GM12878 (cell line): ENCODE measurements around the gene CHRNA9. TPM values are rescaled to one million over a fixed set of nuclear protein-coding genes. Genes with fewer than 3 reads are reported as not detected.
A peak's percentile ranks its signal among the peaks of the same experiment; 100 is the strongest.

Experiments
- ATAC-seq: fragments of 200-7000 bp; cut with Tn5 transposase; 3 replicates; pipeline ENCODE4 v1.9.1; 2020; ENCODE audit warnings: mild to moderate bottlenecking, moderate library complexity
- BruUV-seq: library from RNA; stranded (reverse); fragments of 400-500 nt; replicated peaks from 2 replicates; lab custom pipeline; 2021; lab: Mats Ljungman, UMichigan
- CTCF ChIA-PET: fragments of 300-600 bp; sonication (Branson Sonifier 250); formaldehyde crosslinking; extraction: SDS; loops from one replicate; lab custom pipeline; 2021; ENCODE audit warnings: inconsistent platforms; lab: Yijun Ruan, JAX
- POLR2A ChIA-PET: fragments of 350-600 bp; formaldehyde crosslinking; extraction: SDS; loops from one replicate; lab custom pipeline; 2021; ENCODE audit warnings: inconsistent platforms; lab: Charles Lee
- RAD21 ChIA-PET: fragments of 300-600 bp; sonication (Branson Sonifier 250); formaldehyde crosslinking; loops from one replicate; lab custom pipeline; 2023; ENCODE audit warnings: antibody characterized with exemption; ENCODE audit not compliant: unreplicated experiment; lab: Charles Lee
- SMC1A ChIA-PET: fragments of 300-600 bp; sonication (Branson Sonifier 250); formaldehyde crosslinking; loops from one replicate; lab custom pipeline; 2023; ENCODE audit not compliant: unreplicated experiment, uncharacterized antibody; lab: Charles Lee
- DNase-seq: peaks from one replicate; pipeline ENCODE4 v3.0.0-alpha.2; 2011; ENCODE audit warnings: low read depth, low spot score
- FAIRE-seq: peaks from 3 replicates; lab custom pipeline; 2011; peaks lifted over from hg19 to GRCh38; lab: Jason Lieb, UNC
- H2AFZ ChIP-seq: 2 replicates; pipeline ENCODE4 v1.6.0; 2011; ENCODE audit warnings: low read depth, low read length, control low read depth; ENCODE audit not compliant: control insufficient read depth
- H3K27ac ChIP-seq: 2 replicates; pipeline ENCODE4 v1.5.1; 2011; ENCODE audit warnings: control low read depth; ENCODE audit not compliant: control insufficient read depth, insufficient read depth
- H3K27me3 ChIP-seq, 2 experiments: replicated peaks in 1 of 2; 2 replicates each; pipeline versions ENCODE4 v1.6.0 to v1.6.1; 2011; ENCODE audit warnings: low read length in 1 of 2; ENCODE audit not compliant: control insufficient read depth in 2 of 2, insufficient read depth in 2 of 2
- H3K36me3 ChIP-seq, 2 experiments: 2 replicates each; pipeline ENCODE4 v1.5.1; 2011; ENCODE audit warnings: low read length in 1 of 2; ENCODE audit not compliant: control insufficient read depth in 2 of 2, insufficient read depth in 2 of 2
- H3K4me1 ChIP-seq: 2 replicates; pipeline ENCODE4 v1.6.1; 2011; ENCODE audit warnings: mild to moderate bottlenecking, low read length, moderate library complexity, mixed read lengths; ENCODE audit not compliant: control insufficient read depth, insufficient read depth
- H3K4me2 ChIP-seq: 2 replicates; pipeline ENCODE4 v1.6.0; 2011; ENCODE audit warnings: control low read depth; ENCODE audit not compliant: control insufficient read depth, insufficient read depth
- H3K4me3 ChIP-seq: fragments of 200-600 bp; sonication (generic); 2 replicates; pipeline ENCODE4 v1.5.1; 2016
- H3K79me2 ChIP-seq: 2 replicates; pipeline ENCODE4 v1.6.0; 2011; ENCODE audit warnings: low read length; ENCODE audit not compliant: control insufficient read depth, insufficient read depth
- H3K9ac ChIP-seq: 2 replicates; pipeline ENCODE4 v1.8.0; 2011; ENCODE audit warnings: low read length, control low read depth, mixed read lengths; ENCODE audit not compliant: control insufficient read depth, insufficient read depth
- H3K9me3 ChIP-seq: replicated peaks from 3 replicates; pipeline ENCODE4 v1.5.1; 2011; ENCODE audit warnings: mild to moderate bottlenecking, low read length; ENCODE audit not compliant: control insufficient read depth, insufficient read depth
- H4K20me1 ChIP-seq: 2 replicates; pipeline ENCODE4 v1.6.0; 2011; ENCODE audit not compliant: control insufficient read depth, insufficient read depth
- CEBPB ChIP-seq, 2 experiments: fragments of 150-350 bp in 1 of 2; IDR thresholded peaks; 2 replicates each; pipeline ENCODE4 v1.6.1; 2012 to 2014; ENCODE audit warnings: low read depth in 2 of 2, low read length in 2 of 2, borderline replicate concordance in 1 of 2, inconsistent platforms in 1 of 2
- NBN ChIP-seq: fragments of 450-650 bp; IDR thresholded peaks from 2 replicates; pipeline ENCODE4 v1.6.1; 2016
- WGBS: methylation state at CpG from one replicate; pipeline ENCODE4 v1.1.6; 2016; ENCODE audit warnings: low lambda C conversion rate; ENCODE audit not compliant: insufficient replicate concordance, insufficient coverage; ENCODE audit errors: missing lambda C conversion rate; 5-methylcytosine and 5-hydroxymethylcytosine counted together
- in situ Hi-C: fragments of 300-500 bp; cut with MboI; formaldehyde crosslinking; loops from 9 replicates; pipeline ENCODE4 v1.14.3; 2018; ENCODE audit warnings: mixed read lengths
- intact Hi-C: fragments of 100-400 bp; cut with micrococcal nuclease; formaldehyde crosslinking; loops from one replicate; pipeline ENCODE4 v1.14.2; 2022; ENCODE audit not compliant: unreplicated experiment
- polyA plus RNA-seq, 11 experiments: library from polyadenylated mRNA; depleted of rRNA in 4 of 11; unstranded in 6 of 11; stranded (reverse) in 5 of 11; fragments of >200 nt; fragmentation: Nextera tagmentation in 4 of 11; fragmentation: Illumina TruSeq in 1 of 11; extraction: Ambion mirVana in 4 of 11; extraction: Trizol in 1 of 11; gene quantifications; 1 replicate in 1 of 11; 2 replicates in 10 of 11; pipeline versions ENCODE4 v1.2.1 to v1.2.3, GENCODE V29; 2011 to 2016; ENCODE audit warnings: inconsistent platforms in 2 of 11, missing spikeins in 2 of 11, low read depth in 1 of 11
- total RNA-seq, 4 experiments: library from RNA; depleted of rRNA in 3 of 4; stranded (reverse); fragments of >200 nt in 3 of 4; fragmentation: Illumina TruSeq in 1 of 4; extraction: Trizol in 1 of 4; gene quantifications; 2 replicates each; pipeline versions ENCODE4 v1.2.1 to v1.2.3, GENCODE V29; 2013 to 2021
- TF ChIP-seq, protein P1 (sequence below): fragments of 450-650 bp; IDR thresholded peaks from 2 replicates; pipeline ENCODE4 v1.6.1; 2017; ENCODE audit warnings: mild to moderate bottlenecking, moderate library complexity
- TF ChIP-seq, protein P2 (sequence below): fragments of 450-650 bp; formaldehyde crosslinking; IDR thresholded peaks from 2 replicates; pipeline ENCODE4 v1.4.0; 2022; ENCODE audit warnings: mild to moderate bottlenecking, moderate library complexity

The CHRNA9 gene
- total and polyA plus RNA-seq, 10 of the 15 experiments (the other 5 are each of a cell fraction or from before 2014, with no cell fraction given), result 0.05 to 0.09 (median 0.08) TPM; not detected in 7

DNA sequence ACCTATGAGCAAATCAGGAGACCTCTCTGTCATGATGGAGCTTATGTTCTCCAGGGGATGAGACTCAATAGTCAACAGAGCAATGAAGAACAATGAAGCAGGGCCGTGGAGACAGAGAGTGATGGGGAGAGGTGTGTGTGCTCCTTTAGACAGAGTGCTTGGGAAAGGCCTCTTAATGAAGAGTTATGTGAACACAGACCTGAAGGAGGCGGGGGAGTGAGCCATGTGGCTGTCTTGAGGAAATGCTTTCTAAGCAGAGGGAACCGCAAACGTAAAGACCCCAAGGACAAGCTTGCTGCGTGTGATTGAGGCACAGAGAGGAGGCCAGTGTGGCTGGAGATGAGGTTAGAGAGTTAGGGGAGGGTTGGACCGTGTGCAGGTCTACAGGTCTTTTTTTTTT lies 53.1 kb downstream of the CHRNA9 start:
- RAD21 ChIA-PET, result interaction anchor here (0.5 kb wide), 1 partner anchor 1526 kb away, joined by 3 read pairs; no protein-coding TSS in a partner anchor
- H3K27me3 ChIP-seq, result no peaks in the 10 kb centered on the region
- H3K36me3 ChIP-seq, result no peaks in the 10 kb centered on the region
- DNase-seq (no peak), FAIRE-seq (no peak), ATAC-seq (peak; percentile 25; the same call in 2 of the 3 replicates)
- no peaks in the 10 kb centered on the region for H3K4me1 ChIP-seq
- no peak overlapping the region for H3K4me2 ChIP-seq
- POLR2A ChIA-PET, result interaction anchor here (0.5 to 0.7 kb wide), 3 partner anchors 9 to 106 kb away, joined by 3 to 7 read pairs (median 4); no protein-coding TSS in a partner anchor
- H3K9me3 ChIP-seq, result no peaks in the 10 kb centered on the region
- intact Hi-C loops, result no loop called here
- no peak overlapping the region for H3K4me3 ChIP-seq
- TF ChIP-seq, protein P1, sequence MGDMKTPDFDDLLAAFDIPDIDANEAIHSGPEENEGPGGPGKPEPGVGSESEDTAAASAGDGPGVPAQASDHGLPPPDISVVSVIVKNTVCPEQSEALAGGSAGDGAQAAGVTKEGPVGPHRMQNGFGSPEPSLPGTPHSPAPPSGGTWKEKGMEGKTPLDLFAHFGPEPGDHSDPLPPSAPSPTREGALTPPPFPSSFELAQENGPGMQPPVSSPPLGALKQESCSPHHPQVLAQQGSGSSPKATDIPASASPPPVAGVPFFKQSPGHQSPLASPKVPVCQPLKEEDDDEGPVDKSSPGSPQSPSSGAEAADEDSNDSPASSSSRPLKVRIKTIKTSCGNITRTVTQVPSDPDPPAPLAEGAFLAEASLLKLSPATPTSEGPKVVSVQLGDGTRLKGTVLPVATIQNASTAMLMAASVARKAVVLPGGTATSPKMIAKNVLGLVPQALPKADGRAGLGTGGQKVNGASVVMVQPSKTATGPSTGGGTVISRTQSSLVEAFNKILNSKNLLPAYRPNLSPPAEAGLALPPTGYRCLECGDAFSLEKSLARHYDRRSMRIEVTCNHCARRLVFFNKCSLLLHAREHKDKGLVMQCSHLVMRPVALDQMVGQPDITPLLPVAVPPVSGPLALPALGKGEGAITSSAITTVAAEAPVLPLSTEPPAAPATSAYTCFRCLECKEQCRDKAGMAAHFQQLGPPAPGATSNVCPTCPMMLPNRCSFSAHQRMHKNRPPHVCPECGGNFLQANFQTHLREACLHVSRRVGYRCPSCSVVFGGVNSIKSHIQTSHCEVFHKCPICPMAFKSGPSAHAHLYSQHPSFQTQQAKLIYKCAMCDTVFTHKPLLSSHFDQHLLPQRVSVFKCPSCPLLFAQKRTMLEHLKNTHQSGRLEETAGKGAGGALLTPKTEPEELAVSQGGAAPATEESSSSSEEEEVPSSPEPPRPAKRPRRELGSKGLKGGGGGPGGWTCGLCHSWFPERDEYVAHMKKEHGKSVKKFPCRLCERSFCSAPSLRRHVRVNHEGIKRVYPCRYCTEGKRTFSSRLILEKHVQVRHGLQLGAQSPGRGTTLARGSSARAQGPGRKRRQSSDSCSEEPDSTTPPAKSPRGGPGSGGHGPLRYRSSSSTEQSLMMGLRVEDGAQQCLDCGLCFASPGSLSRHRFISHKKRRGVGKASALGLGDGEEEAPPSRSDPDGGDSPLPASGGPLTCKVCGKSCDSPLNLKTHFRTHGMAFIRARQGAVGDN, result no peak
- TF ChIP-seq NBN (no peak), CEBPB (IDR thresholded peaks at IDR 0.05; ENCODE audit: borderline replicate concordance in 1 of 2, low read depth in 2 of 2, low read length in 2 of 2) (no peak)
- TF ChIP-seq, protein P2, sequence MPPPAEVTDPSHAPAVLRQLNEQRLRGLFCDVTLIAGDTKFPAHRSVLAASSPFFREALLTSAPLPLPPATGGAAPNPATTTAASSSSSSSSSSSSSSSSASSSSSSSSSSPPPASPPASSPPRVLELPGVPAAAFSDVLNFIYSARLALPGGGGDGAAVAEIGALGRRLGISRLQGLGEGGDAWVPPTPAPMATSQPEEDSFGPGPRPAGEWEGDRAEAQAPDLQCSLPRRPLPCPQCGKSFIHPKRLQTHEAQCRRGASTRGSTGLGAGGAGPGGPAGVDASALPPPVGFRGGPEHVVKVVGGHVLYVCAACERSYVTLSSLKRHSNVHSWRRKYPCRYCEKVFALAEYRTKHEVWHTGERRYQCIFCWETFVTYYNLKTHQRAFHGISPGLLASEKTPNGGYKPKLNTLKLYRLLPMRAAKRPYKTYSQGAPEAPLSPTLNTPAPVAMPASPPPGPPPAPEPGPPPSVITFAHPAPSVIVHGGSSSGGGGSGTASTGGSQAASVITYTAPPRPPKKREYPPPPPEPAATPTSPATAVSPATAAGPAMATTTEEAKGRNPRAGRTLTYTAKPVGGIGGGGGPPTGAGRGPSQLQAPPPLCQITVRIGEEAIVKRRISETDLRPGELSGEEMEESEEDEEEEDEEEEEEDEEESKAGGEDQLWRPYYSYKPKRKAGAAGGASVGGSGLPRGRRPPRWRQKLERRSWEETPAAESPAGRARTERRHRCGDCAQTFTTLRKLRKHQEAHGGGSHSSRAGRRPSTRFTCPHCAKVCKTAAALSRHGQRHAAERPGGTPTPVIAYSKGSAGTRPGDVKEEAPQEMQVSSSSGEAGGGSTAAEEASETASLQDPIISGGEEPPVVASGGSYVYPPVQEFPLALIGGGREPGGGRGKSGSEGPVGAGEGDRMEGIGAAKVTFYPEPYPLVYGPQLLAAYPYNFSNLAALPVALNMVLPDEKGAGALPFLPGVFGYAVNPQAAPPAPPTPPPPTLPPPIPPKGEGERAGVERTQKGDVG, result no peak
- in situ Hi-C loops, result no loop called here
- H3K79me2 ChIP-seq, result no peaks in the 10 kb centered on the region
- no TSS peak for BruUV-seq
- H2AFZ ChIP-seq, result no peak overlapping the region
- 17% methylated on average over 6 of the region's 6 CpGs for WGBS
- H4K20me1 ChIP-seq, result no peaks in the 10 kb centered on the region
- H3K9ac ChIP-seq, result no peak overlapping the region
- SMC1A ChIA-PET, result interaction anchor here (1.1 kb wide), 1 partner anchor 16 kb away, joined by 3 read pairs; no protein-coding TSS in a partner anchor
- H3K27ac ChIP-seq, result no peak overlapping the region
- CTCF ChIA-PET, result interaction anchor here (0.6 to 1.0 kb wide), 2 partner anchors 193 to 405 kb away, joined by 3 to 4 read pairs; no protein-coding TSS in a partner anchor
